Immature natural killer cell (primary cell): ENCODE results near the gene SNRPA. TPM values are rescaled to one million over a fixed set of nuclear protein-coding genes. Genes with fewer than 3 reads are reported as not detected.

Experiments
- DNase-seq, 3 donors: peaks; one replicate each; pipeline ENCODE4 v3.0.0; 2022; ENCODE audit warnings: mixed read lengths in 1 of 3
- H3K27ac Mint-ChIP-seq, 6 donors: one replicate each; pipeline ENCODE4 v1.8.0; 2020; ENCODE audit warnings: mixed read lengths in 6 of 6, mild to moderate bottlenecking in 5 of 6, inconsistent platforms in 4 of 6, moderate library complexity in 3 of 6
- H3K27me3 Mint-ChIP-seq, 3 donors: one replicate each; pipeline ENCODE4 v1.8.0; 2020 to 2021; ENCODE audit warnings: low read depth in 3 of 3, mild to moderate bottlenecking in 3 of 3, mixed read lengths in 3 of 3, moderate library complexity in 3 of 3, inconsistent platforms in 1 of 3
- H3K36me3 Mint-ChIP-seq, 3 donors: one replicate each; pipeline ENCODE4 v1.8.0; 2020; ENCODE audit warnings: mixed read lengths in 3 of 3, inconsistent platforms in 2 of 3, mild to moderate bottlenecking in 2 of 3
- H3K4me1 Mint-ChIP-seq, 2 donors: one replicate each; pipeline ENCODE4 v1.8.0; 2020; ENCODE audit warnings: inconsistent platforms in 2 of 2, mild to moderate bottlenecking in 2 of 2, mixed read lengths in 2 of 2, moderate library complexity in 1 of 2
- H3K4me3 Mint-ChIP-seq, 5 donors: one replicate each; pipeline ENCODE4 v1.8.0; 2020; ENCODE audit warnings: mild to moderate bottlenecking in 5 of 5, mixed read lengths in 5 of 5, inconsistent platforms in 3 of 5, moderate library complexity in 3 of 5
- H3K9me3 Mint-ChIP-seq, 6 donors: one replicate each; pipeline ENCODE4 v1.8.0; 2020; ENCODE audit warnings: mild to moderate bottlenecking in 6 of 6, mixed read lengths in 6 of 6, inconsistent platforms in 4 of 6, moderate library complexity in 3 of 6
- polyA plus RNA-seq, 3 donors: library from polyadenylated mRNA; unstranded; fragments of 300-500 nt; fragmentation: Illumina TruSeq; gene quantifications; one replicate each; pipeline ENCODE4 v1.2.3, GENCODE V29; 2021

The SNRPA gene
- polyA plus RNA-seq, 3 donors from 2014 or later: 28.9 to 78.7 (median 39.2) TPM

DNA sequence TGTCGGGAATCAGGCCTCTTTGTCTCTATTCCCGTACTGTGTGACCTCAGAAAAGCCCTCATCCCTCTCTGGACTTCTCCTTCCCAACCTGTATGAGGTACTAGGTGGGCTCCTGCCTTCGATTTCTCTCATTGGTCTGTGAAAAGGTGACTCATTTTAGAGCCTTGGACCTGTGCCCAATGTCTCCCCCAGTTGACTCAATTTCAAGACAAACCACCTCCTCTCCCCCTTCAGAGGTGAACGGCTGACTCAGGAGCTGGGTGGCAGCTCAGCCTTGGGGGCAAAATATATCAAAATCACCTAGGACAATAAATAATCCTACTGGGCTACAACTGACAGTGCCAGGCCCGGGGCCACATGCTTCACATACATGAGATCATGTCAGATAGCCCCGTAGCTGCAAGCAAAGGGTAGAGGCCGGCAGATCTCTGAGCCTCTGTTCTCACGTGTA is 34.9 kb upstream of the SNRPA start:
- Mint-ChIP-seq H3K4me1 (peaks cover 71 to 78% of the 10 kb centered on the region in 2 donors), H3K27me3 (peaks cover 10 to 24% (median 16%) of the 10 kb centered on the region in 3 donors), H3K27ac (peak overlapping the region; percentile 97 to 99 (median 98))

GRCh38 chr19:40716482-40717324 is 34.3 kb upstream of the SNRPA start, which contains the start of the genes COQ8B and ITPKC:
Gene COQ8B, minus strand, starts transcription at chr19:40716886. Its CDS starts 2,254 bp downstream, at chr19:40714632.
Gene ITPKC, plus strand, starts transcription at chr19:40717112. Its CDS starts 24 bp downstream, at chr19:40717136.
- Mint-ChIP-seq H3K27ac (peak within 1 kb of the TSS; percentile 97 to 99 (median 98)), H3K4me3 (peak within 1 kb of the TSS; percentile 86 to 93 (median 91)), H3K4me1 (peaks cover 72 to 74% of the 10 kb centered on the region in 2 donors)

More for the DNA sequence above, 34.9 kb upstream of the SNRPA start:
- H3K36me3 Mint-ChIP-seq: peaks cover 6 to 17% (median 7%) of the 10 kb centered on the region in 3 donors
- H3K4me3 Mint-ChIP-seq: peak overlapping the region; percentile 86 to 93 (median 91)
- peak; percentile 26 to 44 (median 29) for DNase-seq
- H3K9me3 Mint-ChIP-seq: no peaks in the 10 kb centered on the region

DNA sequence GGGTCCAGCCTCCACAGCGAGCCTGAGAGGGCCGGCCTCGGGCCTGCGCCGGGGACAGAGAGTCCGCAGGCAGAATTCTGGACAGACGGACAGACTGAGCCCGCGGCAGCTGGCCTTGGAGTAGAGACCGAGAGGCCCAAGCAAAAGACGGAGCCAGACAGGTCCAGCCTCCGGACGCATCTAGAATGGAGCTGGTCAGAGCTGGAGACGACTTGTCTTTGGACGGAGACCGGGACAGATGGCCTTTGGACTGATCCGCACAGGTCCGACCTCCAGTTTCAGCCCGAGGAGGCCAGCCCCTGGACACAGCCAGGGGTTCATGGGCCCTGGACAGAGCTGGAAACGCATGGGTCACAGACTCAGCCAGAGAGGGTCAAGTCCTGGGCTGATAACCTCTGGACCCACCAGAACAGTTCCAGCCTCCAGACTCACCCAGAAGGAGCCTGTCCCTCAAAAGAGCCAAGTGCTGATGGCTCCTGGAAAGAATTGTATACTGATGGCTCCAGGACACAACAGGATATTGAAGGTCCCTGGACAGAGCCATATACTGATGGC is 33.6 kb upstream of the SNRPA start:
- Mint-ChIP-seq H3K36me3 (peaks cover 0 to 13% (median 4%) of the 10 kb centered on the region in 3 donors), H3K9me3 (no peaks in the 10 kb centered on the region), H3K4me1 (peaks cover 78 to 80% of the 10 kb centered on the region in 2 donors), H3K27me3 (peaks cover 10 to 24% (median 16%) of the 10 kb centered on the region in 3 donors), H3K27ac (peak overlapping the region; percentile 39 to 98 (median 70)), H3K4me3 (peak overlapping the region; percentile 69 to 91 (median 74))
- DNase-seq: no peak

More at GRCh38 chr19:40716482-40717324, 34.3 kb upstream of the SNRPA start, which contains the start of the genes COQ8B and ITPKC:
- DNase-seq: peak; percentile 98 to 99 (median 98)
- Mint-ChIP-seq H3K36me3 (peaks cover under 1 to 13% (median under 1%) of the 10 kb centered on the region in 3 donors), H3K9me3 (no peaks in the 10 kb centered on the region), H3K27me3 (peaks cover 10 to 24% (median 16%) of the 10 kb centered on the region in 3 donors)

DNA sequence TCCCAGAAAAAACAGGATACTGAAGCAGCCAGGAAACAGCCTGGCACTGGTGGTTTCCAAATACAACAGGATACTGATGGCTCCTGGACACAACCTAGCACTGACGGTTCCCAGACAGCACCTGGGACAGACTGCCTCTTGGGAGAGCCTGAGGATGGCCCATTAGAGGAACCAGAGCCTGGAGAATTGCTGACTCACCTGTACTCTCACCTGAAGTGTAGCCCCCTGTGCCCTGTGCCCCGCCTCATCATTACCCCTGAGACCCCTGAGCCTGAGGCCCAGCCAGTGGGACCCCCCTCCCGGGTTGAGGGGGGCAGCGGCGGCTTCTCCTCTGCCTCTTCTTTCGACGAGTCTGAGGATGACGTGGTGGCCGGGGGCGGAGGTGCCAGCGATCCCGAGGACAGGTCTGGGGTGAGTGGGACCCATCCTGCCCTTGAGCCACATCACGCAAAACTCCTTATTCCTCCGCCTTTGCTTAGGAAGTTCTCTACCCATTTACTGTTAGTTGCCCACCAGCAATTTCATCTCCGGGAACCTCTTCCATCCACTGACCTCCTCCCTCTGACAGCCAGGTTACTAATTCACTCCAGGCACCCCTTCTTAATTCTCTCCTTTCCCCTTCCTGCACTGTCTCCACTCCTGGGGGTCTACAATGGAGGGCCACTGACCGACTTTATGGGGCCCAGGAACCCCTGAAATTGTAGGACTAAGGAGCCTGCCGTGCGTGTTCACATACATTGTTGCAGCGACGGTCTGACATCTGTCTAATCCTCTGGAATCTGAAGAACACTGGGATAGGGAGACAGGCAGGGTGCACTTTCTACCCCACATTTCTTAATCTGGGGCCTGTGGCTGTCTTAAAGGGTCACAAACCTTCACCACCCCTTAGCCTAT is 32.9 kb upstream of the SNRPA start:
- peaks cover 76 to 79% of the 10 kb centered on the region in 2 donors for H3K4me1 Mint-ChIP-seq
- no peak for DNase-seq
- H3K27ac Mint-ChIP-seq: peak overlapping the region; percentile 84 to 98 (median 93)
- H3K4me3 Mint-ChIP-seq: peak overlapping the region; percentile 83 to 93 (median 90)
- H3K9me3 Mint-ChIP-seq: no peaks in the 10 kb centered on the region
- H3K27me3 Mint-ChIP-seq: peaks cover 13 to 24% (median 16%) of the 10 kb centered on the region in 3 donors
- H3K36me3 Mint-ChIP-seq: peaks cover 0 to 8% (median 4%) of the 10 kb centered on the region in 3 donors

DNA sequence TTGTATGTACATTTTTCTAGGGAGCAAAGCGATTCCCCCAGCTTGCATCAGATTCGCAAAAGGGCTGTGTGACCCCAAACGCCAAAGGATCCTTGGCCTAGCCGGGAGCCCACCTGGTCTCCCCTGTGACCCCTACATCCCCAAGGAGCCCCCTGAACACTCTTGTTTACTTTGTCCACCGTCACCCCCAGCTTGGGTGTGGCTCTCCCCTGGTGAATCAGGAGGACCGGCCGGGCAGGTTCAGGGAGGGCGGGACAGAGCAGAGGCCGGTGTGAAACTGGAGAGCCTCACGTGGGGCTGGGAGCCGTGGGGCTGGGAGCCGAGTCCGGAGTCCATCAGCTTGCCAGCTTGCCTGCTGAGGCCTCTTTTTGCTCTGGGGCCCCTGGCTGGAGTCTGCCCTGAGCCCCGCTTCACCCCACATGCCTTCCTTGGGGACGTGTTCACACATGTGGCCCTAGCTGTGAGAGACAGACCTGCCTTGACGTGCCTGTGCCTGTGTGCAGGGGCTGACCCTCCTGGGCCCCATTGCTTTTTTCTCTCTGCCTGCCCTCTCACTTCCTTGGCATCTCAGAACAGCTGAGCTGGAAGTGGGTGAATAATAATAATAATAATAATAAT is 32.1 kb upstream of the SNRPA start:
- Mint-ChIP-seq H3K27ac (peak overlapping the region; percentile 76 to 98 (median 93)), H3K27me3 (peaks cover 11 to 23% (median 16%) of the 10 kb centered on the region in 3 donors), H3K9me3 (no peaks in the 10 kb centered on the region), H3K4me3 (peak overlapping the region; percentile 83 to 93 (median 90)), H3K4me1 (peaks cover 74 to 75% of the 10 kb centered on the region in 2 donors), H3K36me3 (peaks cover 0 to 8% (median 4%) of the 10 kb centered on the region in 3 donors)
- DNase-seq: peak in 1 of 3 donors; percentile 11

GRCh38 chr19:40719414-40719894 is 31.5 kb upstream of the SNRPA start:
- peak overlapping the region; percentile 38 to 90 (median 83) for H3K4me3 Mint-ChIP-seq
- no peaks in the 10 kb centered on the region for H3K9me3 Mint-ChIP-seq
- peak overlapping the region in 4 of 6 donors; percentile 40 to 98 (median 51) for H3K27ac Mint-ChIP-seq
- peaks cover 0 to 7% (median 7%) of the 10 kb centered on the region in 3 donors for H3K36me3 Mint-ChIP-seq
- peaks cover 69 to 74% of the 10 kb centered on the region in 2 donors for H3K4me1 Mint-ChIP-seq
- peaks cover 10 to 20% (median 16%) of the 10 kb centered on the region in 3 donors for H3K27me3 Mint-ChIP-seq
- DNase-seq: no peak

- peaks cover 52 to 57% of the 10 kb centered on the region in 2 donors for H3K4me1 Mint-ChIP-seq
Observed at GRCh38 chr19:40721140-40721486, 29.9 kb upstream of the SNRPA start.

DNA sequence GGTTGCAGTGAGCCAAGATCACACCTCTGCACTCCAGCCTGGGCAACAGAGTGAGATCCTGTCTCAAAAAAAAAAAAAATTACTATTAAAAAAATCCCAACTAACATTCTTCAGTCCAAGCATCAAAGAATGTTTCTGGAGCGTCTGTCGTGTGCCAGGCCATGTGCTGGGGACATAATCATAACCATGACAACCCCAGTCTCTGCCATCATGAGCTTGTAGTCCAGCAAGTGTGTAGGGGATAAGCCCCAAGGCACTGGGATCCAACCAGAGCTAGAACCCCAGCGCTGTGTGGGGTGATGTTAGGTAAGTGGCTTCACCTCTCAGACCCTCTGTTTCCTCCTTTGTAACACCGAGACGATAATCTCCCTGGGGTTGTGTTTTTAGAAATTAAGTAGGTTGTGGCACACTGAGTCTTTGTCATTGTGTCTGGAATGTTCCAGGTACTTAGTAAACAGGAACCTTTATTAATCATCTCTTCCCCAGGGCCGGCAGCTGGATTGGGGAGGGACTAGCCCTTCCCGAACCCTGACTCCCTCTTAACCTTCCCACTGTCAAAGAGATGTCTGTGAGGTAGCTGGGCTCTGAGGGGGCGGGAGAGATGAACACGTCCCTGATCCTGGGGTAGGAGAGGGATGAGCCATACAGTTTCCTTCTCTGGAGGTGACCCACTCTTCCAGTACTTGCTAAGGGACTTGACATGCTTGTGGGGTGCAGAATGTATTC is 28.9 kb upstream of the SNRPA start:
- no peak overlapping the region for H3K4me3 Mint-ChIP-seq
- no peaks in the 10 kb centered on the region for H3K9me3 Mint-ChIP-seq
- H3K27me3 Mint-ChIP-seq: peaks cover 3 to 6% (median 3%) of the 10 kb centered on the region in 3 donors
- peaks cover 44 to 51% of the 10 kb centered on the region in 2 donors for H3K4me1 Mint-ChIP-seq
- peak overlapping the region in 1 of 6 donors; percentile 40 for H3K27ac Mint-ChIP-seq
- peaks cover 0 to 19% (median 8%) of the 10 kb centered on the region in 3 donors for H3K36me3 Mint-ChIP-seq
- no peak for DNase-seq

More at GRCh38 chr19:40721140-40721486, 29.9 kb upstream of the SNRPA start:
- peaks cover 0 to 13% (median 8%) of the 10 kb centered on the region in 3 donors for H3K36me3 Mint-ChIP-seq
- H3K4me3 Mint-ChIP-seq: peak overlapping the region in 3 of 5 donors; percentile 48 to 58 (median 49)
- DNase-seq: no peak
- no peaks in the 10 kb centered on the region for H3K9me3 Mint-ChIP-seq
- H3K27ac Mint-ChIP-seq: peak overlapping the region in 3 of 6 donors; percentile 13 to 86 (median 59)
- peaks cover 6 to 10% (median 9%) of the 10 kb centered on the region in 3 donors for H3K27me3 Mint-ChIP-seq

GRCh38 chr19:40723661-40724254 is 27.2 kb upstream of the SNRPA start:
- Mint-ChIP-seq H3K36me3 (peaks cover 0 to 32% (median 12%) of the 10 kb centered on the region in 3 donors), H3K27ac (peak overlapping the region in 1 of 6 donors; percentile 46), H3K4me3 (no peak overlapping the region)

DNA sequence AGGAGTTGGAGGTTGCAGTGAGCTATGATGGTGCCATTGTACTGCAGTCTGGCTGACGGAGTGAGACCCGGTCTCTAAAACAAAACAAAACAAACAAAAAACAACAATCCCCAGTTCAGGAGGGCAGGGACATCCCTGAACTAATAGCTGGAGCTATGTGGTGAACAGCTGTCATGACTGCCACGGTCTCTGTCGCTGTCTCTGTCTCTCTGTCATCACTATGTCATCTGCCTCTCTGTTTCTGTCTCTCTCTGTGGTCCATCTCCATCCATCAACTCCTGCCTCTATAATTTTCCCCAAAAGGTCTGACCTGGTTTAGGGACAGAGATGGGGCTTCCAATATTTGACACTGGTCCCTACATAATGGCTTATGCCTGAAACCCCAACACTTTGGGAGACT is 26.7 kb upstream of the SNRPA start:
- Mint-ChIP-seq H3K4me1 (peaks cover 30 to 32% of the 10 kb centered on the region in 2 donors), H3K4me3 (no peak overlapping the region), H3K27ac (no peak overlapping the region), H3K36me3 (peaks cover 0 to 35% (median 12%) of the 10 kb centered on the region in 3 donors), H3K27me3 (peaks cover 0 to 6% (median 3%) of the 10 kb centered on the region in 3 donors), H3K9me3 (no peaks in the 10 kb centered on the region)
- DNase-seq: no peak

More at GRCh38 chr19:40723661-40724254, 27.2 kb upstream of the SNRPA start:
- no peak for DNase-seq
- H3K27me3 Mint-ChIP-seq: peaks cover 0 to 6% (median 3%) of the 10 kb centered on the region in 3 donors
- no peaks in the 10 kb centered on the region for H3K9me3 Mint-ChIP-seq
- peaks cover 36% of the 10 kb centered on the region in 2 donors for H3K4me1 Mint-ChIP-seq

DNA sequence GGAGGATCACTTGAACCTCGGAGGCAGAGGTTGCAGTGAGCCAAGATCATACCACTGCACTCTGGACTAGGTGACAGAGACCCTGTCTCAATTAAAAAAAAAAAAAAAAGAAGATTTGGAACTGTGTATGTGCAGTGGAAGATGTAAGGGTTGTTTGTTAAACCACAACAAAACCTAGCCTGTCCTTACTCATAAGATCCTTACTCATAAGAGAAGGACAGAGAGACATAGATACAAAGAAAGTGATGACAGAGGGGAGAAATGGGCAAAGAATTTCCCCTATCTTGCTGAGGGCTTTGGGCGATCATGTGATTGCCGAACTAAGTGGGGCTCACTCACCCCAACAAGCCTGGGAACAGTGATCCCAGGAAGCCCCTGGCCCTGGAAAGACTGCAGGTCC is 26.1 kb upstream of the SNRPA start:
- Mint-ChIP-seq H3K4me3 (no peak overlapping the region), H3K4me1 (peaks cover 25 to 26% of the 10 kb centered on the region in 2 donors), H3K36me3 (peaks cover 0 to 35% (median 12%) of the 10 kb centered on the region in 3 donors), H3K27me3 (peaks cover 0 to 6% (median 3%) of the 10 kb centered on the region in 3 donors), H3K27ac (no peak overlapping the region), H3K9me3 (no peaks in the 10 kb centered on the region)
- no peak for DNase-seq
